ENCODE data around the gene KCTD21. TPM values are rescaled to one million over a fixed set of nuclear protein-coding genes. Genes with fewer than 3 reads are reported as not detected.

The KCTD21 gene
- total RNA-seq, 4 donors from 2014 or later, result 6.0 to 18.9 (median 15.8) TPM

- Histone ChIP-seq H3K27ac (no peak overlapping the region), H3K27me3 (no peaks in the 10 kb centered on the region), H3K36me3 (no peaks in the 10 kb centered on the region), H3K4me1 (peaks cover 0 to 10% of the 10 kb centered on the region in 2 donors), H3K4me3 (no peak overlapping the region), H3K9me3 (no peaks in the 10 kb centered on the region)
- ATAC-seq (no peak), DNase-seq (no peak)
- intact Hi-C loops (cut with DNase I; ENCODE audit: low total_unique reads) (no loop called here), in situ Hi-C loops (cut with MboI; ENCODE audit: low sequenced_read_pairs in 4 of 4) (no loop called here)
- TF ChIP-seq CTCF (IDR thresholded peaks at IDR 0.05 in 4 of 5, conservative IDR thresholded peaks at IDR 0.05 in 1 of 5), result no peak
- no peak for TF ChIP-seq POLR2A (IDR thresholded peaks at IDR 0.05)
Measured at GRCh38 chr11:78199015-78199652, 10.7 kb upstream of the KCTD21 start.

DNA sequence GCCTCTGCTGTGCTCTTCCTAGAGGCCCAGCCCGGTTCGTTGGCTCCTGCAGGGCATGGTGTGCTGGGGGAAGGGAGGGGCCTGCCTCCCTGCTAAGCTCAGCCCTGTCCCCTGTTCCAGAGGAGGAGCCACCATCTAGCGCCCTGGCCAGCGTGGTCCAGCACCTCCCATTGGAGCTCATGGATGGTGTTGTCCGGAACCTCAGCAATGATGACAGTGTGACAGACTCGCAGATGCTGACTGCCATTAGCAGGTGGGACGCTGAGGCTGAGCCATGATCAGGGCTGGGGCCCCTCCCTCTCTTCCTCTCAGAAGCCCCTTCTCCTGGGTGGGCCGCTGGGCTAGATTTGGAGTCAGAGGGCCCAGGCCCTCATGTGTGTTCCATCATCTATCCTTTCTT is 9.4 kb upstream of the KCTD21 start:
- H3K36me3 ChIP-seq, result no peaks in the 10 kb centered on the region

GRCh38 chr11:78196661-78197091 is 8.2 kb upstream of the KCTD21 start:
- Histone ChIP-seq H3K36me3 (no peaks in the 10 kb centered on the region), H3K9me3 (no peaks in the 10 kb centered on the region), H3K4me3 (no peak overlapping the region), H3K27me3 (no peaks in the 10 kb centered on the region), H3K27ac (no peak overlapping the region), H3K4me1 (peaks cover 13 to 22% of the 10 kb centered on the region in 2 donors)
- TF ChIP-seq CTCF (IDR thresholded peaks at IDR 0.05 in 4 of 5, conservative IDR thresholded peaks at IDR 0.05 in 1 of 5) (no peak), POLR2A (IDR thresholded peaks at IDR 0.05) (no peak)
- in situ Hi-C loops (cut with MboI; ENCODE audit: low sequenced_read_pairs in 4 of 4), result no loop called here
- no peak for ATAC-seq
- no peak for DNase-seq
- intact Hi-C loops (cut with DNase I; ENCODE audit: low total_unique reads), result no loop called here

More for the DNA sequence above, 9.4 kb upstream of the KCTD21 start:
- in situ Hi-C loops (cut with MboI; ENCODE audit: low sequenced_read_pairs in 4 of 4), result no loop called here
- Histone ChIP-seq H3K27me3 (no peaks in the 10 kb centered on the region), H3K9me3 (no peaks in the 10 kb centered on the region), H3K4me1 (peaks cover 2 to 12% of the 10 kb centered on the region in 2 donors), H3K4me3 (no peak overlapping the region), H3K27ac (no peak overlapping the region)
- intact Hi-C loops (cut with DNase I; ENCODE audit: low total_unique reads), result no loop called here
- ATAC-seq (no peak), DNase-seq (no peak)
- TF ChIP-seq POLR2A (IDR thresholded peaks at IDR 0.05) (no peak), CTCF (IDR thresholded peaks at IDR 0.05 in 4 of 5, conservative IDR thresholded peaks at IDR 0.05 in 1 of 5) (no peak)

DNA sequence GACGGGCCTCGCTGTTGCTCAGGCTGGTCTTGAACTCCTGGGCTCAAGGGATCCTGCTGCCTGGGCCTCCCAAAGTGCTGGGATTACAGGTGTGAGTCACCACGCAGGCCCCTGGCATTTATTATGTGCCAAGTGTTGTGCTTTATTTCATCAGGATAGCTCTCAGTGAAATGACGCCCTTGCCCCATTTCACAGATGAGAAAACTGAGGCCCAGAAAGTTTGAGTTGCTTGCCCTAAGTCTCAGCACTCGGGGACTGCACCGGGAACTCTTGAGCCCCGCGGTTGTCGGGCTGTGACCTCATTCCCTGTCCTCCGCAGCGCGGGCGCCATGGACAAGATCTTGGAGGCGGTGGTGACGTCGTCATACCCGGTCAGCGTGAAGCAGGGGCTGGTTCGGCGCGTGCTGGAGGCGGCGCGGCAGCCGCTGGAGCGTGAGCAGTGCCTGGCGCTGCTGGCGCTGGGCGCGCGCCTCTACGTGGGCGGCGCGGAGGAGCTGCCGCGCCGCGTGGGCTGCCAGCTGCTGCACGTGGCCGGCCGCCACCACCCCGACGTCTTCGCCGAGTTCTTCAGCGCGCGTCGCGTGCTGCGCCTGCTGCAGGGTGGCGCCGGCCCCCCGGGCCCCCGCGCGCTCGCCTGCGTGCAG is 7.6 kb upstream of the KCTD21 start:
- peaks cover 18 to 21% of the 10 kb centered on the region in 2 donors for H3K4me1 ChIP-seq
- no peaks in the 10 kb centered on the region for H3K9me3 ChIP-seq
- H3K27me3 ChIP-seq, result no peaks in the 10 kb centered on the region
- in situ Hi-C loops (cut with MboI; ENCODE audit: low sequenced_read_pairs in 4 of 4), result no loop called here
- TF ChIP-seq CTCF (IDR thresholded peaks at IDR 0.05 in 4 of 5, conservative IDR thresholded peaks at IDR 0.05 in 1 of 5) (no peak), POLR2A (IDR thresholded peaks at IDR 0.05) (no peak)
- H3K27ac ChIP-seq, result no peak overlapping the region
- no peaks in the 10 kb centered on the region for H3K36me3 ChIP-seq
- intact Hi-C loops (cut with DNase I; ENCODE audit: low total_unique reads), result no loop called here
- DNase-seq (no peak), ATAC-seq (no peak)
- no peak overlapping the region for H3K4me3 ChIP-seq
